ENCODE measurements around the gene OR52I2. TPM values are rescaled to one million over a fixed set of nuclear protein-coding genes. Genes with fewer than 3 reads are reported as not detected.

Gene OR52I2
- polyA plus RNA-seq, 3 donors, result 0.04 TPM; not detected in 2

- Histone ChIP-seq H2AFZ (ENCODE audit: insufficient read depth, low read depth, low read length, poor library complexity, severe bottlenecking) (no peak overlapping the region), H3K27me3 (ENCODE audit: control insufficient read depth in 2 of 2, insufficient read depth in 2 of 2, low read length in 2 of 2) (no peaks in the 10 kb centered on the region), H3K79me2 (ENCODE audit: insufficient read depth, low read length) (no peaks in the 10 kb centered on the region), H3K4me2 (replicated peaks; ENCODE audit: extremely low read depth, low read length, poor library complexity, severe bottlenecking) (no peak overlapping the region), H3K9me3 (replicated peaks in 1 of 2; ENCODE audit: control insufficient read depth in 1 of 2, insufficient read depth in 1 of 2, low read length in 2 of 2) (no peaks in the 10 kb centered on the region), H3K4me3 (replicated peaks in 1 of 3; ENCODE audit: low read depth in 2 of 3, low read length in 3 of 3) (no peak overlapping the region), H3K27ac (ENCODE audit: low read depth in 1 of 2, low read length in 2 of 2) (no peak overlapping the region), H3K9ac (ENCODE audit: insufficient read depth, low read length, poor library complexity, severe bottlenecking) (no peak overlapping the region), H3K36me3 (replicated peaks in 1 of 2; ENCODE audit: control insufficient read depth in 1 of 2, insufficient read depth in 2 of 2, low read length in 2 of 2) (peaks cover 23 to 55% of the 10 kb centered on the region in 2 donors), H3K4me1 (ENCODE audit: control insufficient read depth in 1 of 2, insufficient read depth in 2 of 2, low read length in 2 of 2) (peaks cover 19 to 22% of the 10 kb centered on the region in 2 donors), H4K20me1 (ENCODE audit: insufficient read depth, low read length) (no peaks in the 10 kb centered on the region)
- no peak for DNase-seq
- Mint-ChIP-seq H3K9me3 (no peaks in the 10 kb centered on the region), H3K36me3 (peaks cover 44 to 46% of the 10 kb centered on the region in 2 donors), H3K4me1 (peaks cover 26% of the 10 kb centered on the region), H3K27me3 (ENCODE audit: low read depth in 3 of 3) (no peaks in the 10 kb centered on the region), H3K27ac (no peak overlapping the region), H3K4me3 (no peak overlapping the region)
- intact Hi-C loops (cut with micrococcal nuclease), result no loop called here
- no peak for TF ChIP-seq CTCF (IDR thresholded peaks at IDR 0.05)
- 100% methylated on average over 4 of the region's 4 CpGs for WGBS (ENCODE audit: insufficient coverage)
These were observed 23.5 kb downstream of the OR52I2 start for GRCh38 chr11:4605057-4605456.

- no CpG with 5 or more reads among the region's 1 CpG for WGBS (ENCODE audit: insufficient coverage)
- DNase-seq, result no peak
- H3K9me3 Mint-ChIP-seq, result no peaks in the 10 kb centered on the region
- peak overlapping the region; percentile 92 to 95 for H3K4me3 Mint-ChIP-seq
- Histone ChIP-seq H3K4me1 (ENCODE audit: control insufficient read depth in 1 of 2, insufficient read depth in 2 of 2, low read length in 2 of 2) (peaks cover 21 to 27% of the 10 kb centered on the region in 2 donors), H4K20me1 (ENCODE audit: insufficient read depth, low read length) (no peaks in the 10 kb centered on the region), H3K4me2 (replicated peaks; ENCODE audit: extremely low read depth, low read length, poor library complexity, severe bottlenecking) (peak overlapping the region; percentile 91), H3K79me2 (ENCODE audit: insufficient read depth, low read length) (no peaks in the 10 kb centered on the region), H3K36me3 (replicated peaks in 1 of 2; ENCODE audit: control insufficient read depth in 1 of 2, insufficient read depth in 2 of 2, low read length in 2 of 2) (peaks cover 10 to 42% of the 10 kb centered on the region in 2 donors), H3K4me3 (replicated peaks in 1 of 3; ENCODE audit: low read depth in 2 of 3, low read length in 3 of 3) (peak overlapping the region in 1 of 3 experiments; percentile 85), H3K9me3 (replicated peaks in 1 of 2; ENCODE audit: control insufficient read depth in 1 of 2, insufficient read depth in 1 of 2, low read length in 2 of 2) (no peaks in the 10 kb centered on the region), H3K9ac (ENCODE audit: insufficient read depth, low read length, poor library complexity, severe bottlenecking) (no peak overlapping the region), H3K27ac (ENCODE audit: low read depth in 1 of 2, low read length in 2 of 2) (no peak overlapping the region), H3K27me3 (ENCODE audit: control insufficient read depth in 2 of 2, insufficient read depth in 2 of 2, low read length in 2 of 2) (no peaks in the 10 kb centered on the region), H2AFZ (ENCODE audit: insufficient read depth, low read depth, low read length, poor library complexity, severe bottlenecking) (peak overlapping the region; percentile 91)
- H3K27ac Mint-ChIP-seq, result peak overlapping the region in 1 of 7 donors; percentile 24
- H3K4me1 Mint-ChIP-seq, result peaks cover 32% of the 10 kb centered on the region
- peaks cover 30 to 32% of the 10 kb centered on the region in 2 donors for H3K36me3 Mint-ChIP-seq
- TF ChIP-seq CTCF (IDR thresholded peaks at IDR 0.05), result no peak
- intact Hi-C loops (cut with micrococcal nuclease), result no loop called here
- peaks cover 0 to 2% (median 0%) of the 10 kb centered on the region in 3 donors for H3K27me3 Mint-ChIP-seq (ENCODE audit: low read depth in 3 of 3)
These were observed 24.9 kb downstream of the OR52I2 start for GRCh38 chr11:4606231-4607015.

Data from CD14-positive monocyte (primary cell).